ENCODE results near the gene KCNJ10.

DNA sequence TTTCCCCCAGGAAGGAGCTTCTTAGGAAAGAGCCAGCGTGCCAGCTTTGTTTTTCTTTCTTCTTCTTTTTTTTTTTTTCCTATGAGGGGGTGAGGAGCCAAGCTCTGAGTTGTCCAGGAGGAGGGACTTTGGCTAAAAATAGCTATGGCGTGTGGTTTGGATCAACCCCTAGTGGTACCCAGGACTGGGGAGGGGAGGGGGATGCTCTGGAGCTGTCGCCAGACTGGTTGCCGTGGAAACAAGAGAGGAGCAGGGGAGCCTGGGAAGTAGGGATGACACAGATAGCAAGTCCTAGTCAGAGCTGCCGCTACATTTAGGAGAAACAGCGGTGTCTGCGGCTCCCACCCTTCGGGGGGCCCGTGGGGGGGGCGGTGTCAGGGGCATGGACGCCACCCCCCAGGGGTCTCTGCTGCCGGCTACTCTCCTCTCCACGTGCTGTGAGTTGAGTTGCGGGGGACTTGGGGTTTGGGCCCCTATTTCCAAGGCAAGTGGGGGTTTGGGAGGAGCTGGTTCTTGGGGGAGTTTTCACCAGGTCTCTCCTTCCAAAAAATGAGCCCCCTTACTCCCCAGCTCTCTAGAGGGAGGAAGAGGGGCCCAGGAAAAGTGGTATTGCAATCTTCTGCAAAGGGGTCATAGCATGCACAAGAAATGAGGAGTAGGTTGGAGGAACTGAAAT is 11.4 kb upstream of the KCNJ10 start, which contains the start of gene KCNJ9:
- TF ChIP-seq, protein P1, sequence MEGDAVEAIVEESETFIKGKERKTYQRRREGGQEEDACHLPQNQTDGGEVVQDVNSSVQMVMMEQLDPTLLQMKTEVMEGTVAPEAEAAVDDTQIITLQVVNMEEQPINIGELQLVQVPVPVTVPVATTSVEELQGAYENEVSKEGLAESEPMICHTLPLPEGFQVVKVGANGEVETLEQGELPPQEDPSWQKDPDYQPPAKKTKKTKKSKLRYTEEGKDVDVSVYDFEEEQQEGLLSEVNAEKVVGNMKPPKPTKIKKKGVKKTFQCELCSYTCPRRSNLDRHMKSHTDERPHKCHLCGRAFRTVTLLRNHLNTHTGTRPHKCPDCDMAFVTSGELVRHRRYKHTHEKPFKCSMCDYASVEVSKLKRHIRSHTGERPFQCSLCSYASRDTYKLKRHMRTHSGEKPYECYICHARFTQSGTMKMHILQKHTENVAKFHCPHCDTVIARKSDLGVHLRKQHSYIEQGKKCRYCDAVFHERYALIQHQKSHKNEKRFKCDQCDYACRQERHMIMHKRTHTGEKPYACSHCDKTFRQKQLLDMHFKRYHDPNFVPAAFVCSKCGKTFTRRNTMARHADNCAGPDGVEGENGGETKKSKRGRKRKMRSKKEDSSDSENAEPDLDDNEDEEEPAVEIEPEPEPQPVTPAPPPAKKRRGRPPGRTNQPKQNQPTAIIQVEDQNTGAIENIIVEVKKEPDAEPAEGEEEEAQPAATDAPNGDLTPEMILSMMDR (IDR thresholded peaks at IDR 0.05), result no peak
- no peak for TF ChIP-seq POLR2A (IDR thresholded peaks at IDR 0.05)

Data from right lobe of liver (tissue), 4 donors.